ENCODE data around the gene SAMSN1.

DNA sequence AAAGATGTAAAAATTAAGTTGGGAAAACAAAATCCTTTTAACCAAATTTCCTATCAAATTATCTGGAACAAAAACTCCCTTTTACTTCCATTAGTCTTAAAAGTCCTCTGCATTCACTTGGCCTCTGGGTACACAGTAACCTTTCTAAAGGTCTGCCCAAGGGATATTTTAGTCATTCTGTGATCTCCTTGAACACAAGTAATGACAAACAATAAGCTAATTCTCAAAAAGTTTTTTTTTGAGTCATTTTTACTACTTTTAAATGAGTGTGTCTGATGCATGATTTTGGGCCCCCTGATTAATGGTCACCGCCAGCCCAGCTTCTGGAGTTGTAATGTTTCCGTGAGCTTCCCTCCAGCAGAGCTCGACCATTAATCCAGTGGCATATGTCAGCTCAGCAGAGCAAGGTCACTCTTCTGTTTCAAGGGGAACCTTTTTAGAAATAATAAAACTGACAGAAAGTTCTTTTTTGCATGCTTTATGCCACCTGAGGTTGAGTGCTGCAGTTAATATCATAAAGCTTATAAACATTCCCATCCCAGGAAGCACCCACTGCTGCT, 14.3 kb downstream of the SAMSN1 start:
- TF ChIP-seq, protein P1, sequence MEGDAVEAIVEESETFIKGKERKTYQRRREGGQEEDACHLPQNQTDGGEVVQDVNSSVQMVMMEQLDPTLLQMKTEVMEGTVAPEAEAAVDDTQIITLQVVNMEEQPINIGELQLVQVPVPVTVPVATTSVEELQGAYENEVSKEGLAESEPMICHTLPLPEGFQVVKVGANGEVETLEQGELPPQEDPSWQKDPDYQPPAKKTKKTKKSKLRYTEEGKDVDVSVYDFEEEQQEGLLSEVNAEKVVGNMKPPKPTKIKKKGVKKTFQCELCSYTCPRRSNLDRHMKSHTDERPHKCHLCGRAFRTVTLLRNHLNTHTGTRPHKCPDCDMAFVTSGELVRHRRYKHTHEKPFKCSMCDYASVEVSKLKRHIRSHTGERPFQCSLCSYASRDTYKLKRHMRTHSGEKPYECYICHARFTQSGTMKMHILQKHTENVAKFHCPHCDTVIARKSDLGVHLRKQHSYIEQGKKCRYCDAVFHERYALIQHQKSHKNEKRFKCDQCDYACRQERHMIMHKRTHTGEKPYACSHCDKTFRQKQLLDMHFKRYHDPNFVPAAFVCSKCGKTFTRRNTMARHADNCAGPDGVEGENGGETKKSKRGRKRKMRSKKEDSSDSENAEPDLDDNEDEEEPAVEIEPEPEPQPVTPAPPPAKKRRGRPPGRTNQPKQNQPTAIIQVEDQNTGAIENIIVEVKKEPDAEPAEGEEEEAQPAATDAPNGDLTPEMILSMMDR (IDR thresholded peaks at IDR 0.05) = no peak
- no peak for TF ChIP-seq POLR2A (IDR thresholded peaks at IDR 0.05)
